Measurements from ENCODE around the gene FNTB.

Gene FNTB

DNA sequence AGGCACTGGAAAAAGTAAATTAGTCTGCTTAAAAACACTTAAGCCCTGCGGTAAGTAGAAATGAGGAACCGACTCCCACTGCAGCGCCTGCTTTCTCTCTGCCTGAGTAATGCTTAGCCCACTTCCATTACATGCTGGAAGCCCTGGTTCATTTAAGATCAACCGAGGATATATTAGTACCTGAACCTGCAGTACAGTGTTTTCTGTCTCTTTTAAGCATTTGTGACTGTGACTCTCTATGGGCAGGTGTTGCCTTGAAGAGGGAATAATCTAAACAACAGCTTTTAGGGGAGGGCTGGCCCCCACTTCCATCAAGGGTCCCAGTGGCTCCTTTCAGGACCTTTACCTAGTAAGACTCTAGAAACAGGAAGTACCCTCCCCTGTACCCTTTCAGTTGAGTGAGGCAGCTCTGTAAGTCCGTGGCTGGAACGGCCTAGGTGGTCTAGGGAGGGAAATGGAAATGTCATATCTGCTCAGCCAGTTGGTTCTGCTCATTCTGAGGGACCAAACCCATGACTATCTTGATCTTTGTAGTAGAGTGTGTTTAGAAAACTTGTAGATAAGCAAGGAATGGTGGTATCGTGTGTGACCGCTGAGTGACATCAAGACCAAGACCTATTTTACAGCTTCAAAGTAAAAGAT is 56.2 kb downstream of the FNTB start:
- TF ChIP-seq, protein P1, sequence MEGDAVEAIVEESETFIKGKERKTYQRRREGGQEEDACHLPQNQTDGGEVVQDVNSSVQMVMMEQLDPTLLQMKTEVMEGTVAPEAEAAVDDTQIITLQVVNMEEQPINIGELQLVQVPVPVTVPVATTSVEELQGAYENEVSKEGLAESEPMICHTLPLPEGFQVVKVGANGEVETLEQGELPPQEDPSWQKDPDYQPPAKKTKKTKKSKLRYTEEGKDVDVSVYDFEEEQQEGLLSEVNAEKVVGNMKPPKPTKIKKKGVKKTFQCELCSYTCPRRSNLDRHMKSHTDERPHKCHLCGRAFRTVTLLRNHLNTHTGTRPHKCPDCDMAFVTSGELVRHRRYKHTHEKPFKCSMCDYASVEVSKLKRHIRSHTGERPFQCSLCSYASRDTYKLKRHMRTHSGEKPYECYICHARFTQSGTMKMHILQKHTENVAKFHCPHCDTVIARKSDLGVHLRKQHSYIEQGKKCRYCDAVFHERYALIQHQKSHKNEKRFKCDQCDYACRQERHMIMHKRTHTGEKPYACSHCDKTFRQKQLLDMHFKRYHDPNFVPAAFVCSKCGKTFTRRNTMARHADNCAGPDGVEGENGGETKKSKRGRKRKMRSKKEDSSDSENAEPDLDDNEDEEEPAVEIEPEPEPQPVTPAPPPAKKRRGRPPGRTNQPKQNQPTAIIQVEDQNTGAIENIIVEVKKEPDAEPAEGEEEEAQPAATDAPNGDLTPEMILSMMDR (conservative IDR thresholded peaks at IDR 0.05), result no peak
- H3K27ac ChIP-seq, result no peak overlapping the region

DNA sequence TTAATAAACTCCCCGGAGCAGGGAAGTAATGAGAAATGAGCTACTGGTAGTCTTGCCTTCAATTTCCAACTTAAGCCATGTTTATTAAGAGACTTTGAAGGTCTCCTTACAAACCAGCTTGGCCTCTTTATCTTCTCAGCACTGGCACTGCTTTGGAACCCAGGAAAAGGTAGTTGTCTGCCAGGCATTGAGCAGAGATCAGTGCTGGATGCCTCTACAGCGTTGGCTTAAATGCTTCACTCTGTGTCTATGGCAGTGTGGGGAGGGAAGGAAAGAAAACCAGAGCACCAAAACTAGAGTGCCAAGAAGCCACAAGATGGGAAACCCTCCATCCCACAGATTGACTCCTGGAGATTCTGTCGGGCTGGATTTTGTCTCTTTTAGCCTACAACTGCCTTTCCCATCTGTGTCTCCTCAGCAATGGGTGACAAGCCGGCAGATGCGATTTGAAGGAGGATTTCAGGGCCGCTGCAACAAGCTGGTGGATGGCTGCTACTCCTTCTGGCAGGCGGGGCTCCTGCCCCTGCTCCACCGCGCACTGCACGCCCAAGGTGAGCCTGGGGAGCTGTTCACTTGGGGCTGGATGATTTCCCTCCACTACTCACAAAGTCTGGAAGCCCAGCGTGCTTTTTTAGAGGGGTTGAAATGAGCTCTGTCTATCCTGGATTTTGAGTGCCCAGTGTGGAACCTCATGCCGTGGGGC is 57.3 kb downstream of the FNTB start:
- no peak overlapping the region for H3K27ac ChIP-seq
- TF ChIP-seq, protein P1 (conservative IDR thresholded peaks at IDR 0.05), result no peak

DNA sequence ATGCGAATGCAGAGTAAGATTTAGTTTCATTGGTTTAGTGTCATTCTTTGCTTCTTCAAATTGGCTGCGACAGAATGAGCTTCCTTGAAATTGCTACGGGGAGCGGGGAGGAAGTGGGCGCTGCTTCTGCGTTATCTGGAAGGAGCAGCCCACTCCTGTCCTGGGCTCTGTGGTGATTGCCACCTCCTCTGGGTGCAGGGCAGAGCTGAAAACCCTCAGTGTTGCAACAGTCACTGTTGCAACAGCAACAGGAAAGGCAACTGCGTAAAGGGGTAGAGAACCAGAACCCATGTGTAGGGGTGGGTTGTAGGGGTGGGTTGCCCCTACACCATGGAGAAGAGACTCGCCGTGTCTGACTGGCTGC is 57.9 kb downstream of the FNTB start:
- TF ChIP-seq, protein P1 (conservative IDR thresholded peaks at IDR 0.05), result no peak
- H3K27ac ChIP-seq, result no peak overlapping the region

DNA sequence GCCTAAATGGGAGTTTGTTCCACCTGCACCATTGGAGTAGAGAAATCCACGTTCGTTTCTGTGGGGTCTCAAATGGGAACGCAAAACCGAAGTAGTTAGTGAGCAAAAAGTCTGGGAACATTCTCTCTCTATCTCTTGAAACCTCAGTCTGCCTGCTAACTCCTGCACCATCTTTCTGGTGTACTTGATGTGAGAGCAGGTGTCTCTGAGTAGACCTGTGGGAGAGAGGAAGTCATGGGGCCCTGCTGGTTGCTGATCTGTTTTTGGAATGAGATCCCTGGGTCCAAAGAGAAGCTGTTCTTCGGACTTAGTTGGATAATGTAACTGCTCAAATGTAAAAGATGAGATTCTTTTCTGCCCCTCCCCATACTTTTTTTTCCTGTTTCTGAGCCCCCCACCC is 58.3 kb downstream of the FNTB start:
- H3K27ac ChIP-seq, result no peak overlapping the region
- TF ChIP-seq, protein P1 (conservative IDR thresholded peaks at IDR 0.05), result no peak

DNA sequence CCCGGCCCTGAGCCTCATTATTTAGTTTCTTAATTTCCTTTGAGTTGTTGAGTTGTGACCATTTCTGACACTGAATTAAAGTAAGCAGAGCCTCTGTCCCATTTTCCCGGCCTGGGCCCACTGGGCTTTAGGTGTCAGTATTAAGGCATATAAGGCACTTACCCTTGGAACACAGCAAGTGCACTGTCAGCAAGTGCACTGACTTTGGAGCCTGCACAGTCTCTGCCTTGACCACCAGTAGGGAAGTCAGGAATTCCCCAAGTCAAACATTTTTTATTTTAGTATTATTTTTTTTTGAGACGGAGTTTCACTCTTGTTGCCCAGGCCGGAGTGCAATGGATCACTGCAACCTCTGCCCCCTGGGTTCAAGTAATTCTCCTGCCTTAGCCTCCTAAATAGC is 59.0 kb downstream of the FNTB start:
- TF ChIP-seq, protein P1 (conservative IDR thresholded peaks at IDR 0.05), result no peak

DNA sequence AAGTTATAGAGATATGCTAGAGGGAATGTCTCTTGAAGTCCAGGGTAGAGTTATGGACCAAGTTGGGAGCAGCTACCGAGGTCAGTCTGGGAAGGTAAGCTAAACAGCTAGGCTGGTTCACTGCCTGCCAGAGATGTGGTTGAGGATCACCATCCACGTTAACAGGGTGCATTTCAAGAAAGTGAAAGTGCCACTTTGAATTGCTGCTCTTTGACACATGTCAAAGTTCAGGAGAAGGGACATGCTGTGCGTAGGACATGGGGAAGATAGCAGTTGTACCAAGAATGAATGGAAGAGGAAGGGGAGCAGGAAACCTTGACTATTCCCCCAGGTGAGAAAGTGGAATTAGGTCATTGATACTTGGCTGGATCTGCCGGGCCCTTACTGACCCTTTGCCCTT is 66.1 kb downstream of the FNTB start:
- no peak overlapping the region; the same call in 1 of the 2 replicates for H3K27ac ChIP-seq
- TF ChIP-seq, protein P1 (conservative IDR thresholded peaks at IDR 0.05), result no peak

More for the DNA sequence above, 59.0 kb downstream of the FNTB start:
- H3K27ac ChIP-seq, result peak overlapping the region; percentile 79; the same call in 1 of the 2 replicates

DNA sequence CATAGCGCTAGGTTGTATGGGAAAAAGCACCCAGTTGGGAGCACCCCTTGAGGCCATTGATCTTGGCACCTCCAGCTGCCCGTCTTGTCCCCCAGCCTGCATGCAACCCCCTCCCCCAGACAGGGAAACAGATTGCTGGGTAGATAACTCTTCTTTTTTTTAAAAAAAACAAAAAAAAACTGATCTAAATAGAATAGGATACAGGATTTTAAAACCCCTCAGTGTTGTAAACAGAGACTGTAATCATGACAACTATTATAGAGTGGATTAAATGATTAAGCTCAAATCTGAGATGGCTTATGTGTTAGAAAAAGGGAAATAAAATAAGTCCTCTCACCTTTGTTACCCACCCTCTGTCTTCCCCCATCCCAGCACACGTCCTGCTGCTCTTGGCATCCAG is 66.8 kb downstream of the FNTB start:
- H3K27ac ChIP-seq, result no peak overlapping the region; the same call in 1 of the 2 replicates
- TF ChIP-seq, protein P1 (conservative IDR thresholded peaks at IDR 0.05), result no peak
